GM21515 (cell line): ENCODE data around the gene PRRC2A.

Experiments used
- ATAC-seq: cut with Tn5 transposase; IDR thresholded peaks from one replicate; pipeline ENCODE4 v1.9.1; 2021; ENCODE audit not compliant: unreplicated experiment

PRRC2A gene

DNA sequence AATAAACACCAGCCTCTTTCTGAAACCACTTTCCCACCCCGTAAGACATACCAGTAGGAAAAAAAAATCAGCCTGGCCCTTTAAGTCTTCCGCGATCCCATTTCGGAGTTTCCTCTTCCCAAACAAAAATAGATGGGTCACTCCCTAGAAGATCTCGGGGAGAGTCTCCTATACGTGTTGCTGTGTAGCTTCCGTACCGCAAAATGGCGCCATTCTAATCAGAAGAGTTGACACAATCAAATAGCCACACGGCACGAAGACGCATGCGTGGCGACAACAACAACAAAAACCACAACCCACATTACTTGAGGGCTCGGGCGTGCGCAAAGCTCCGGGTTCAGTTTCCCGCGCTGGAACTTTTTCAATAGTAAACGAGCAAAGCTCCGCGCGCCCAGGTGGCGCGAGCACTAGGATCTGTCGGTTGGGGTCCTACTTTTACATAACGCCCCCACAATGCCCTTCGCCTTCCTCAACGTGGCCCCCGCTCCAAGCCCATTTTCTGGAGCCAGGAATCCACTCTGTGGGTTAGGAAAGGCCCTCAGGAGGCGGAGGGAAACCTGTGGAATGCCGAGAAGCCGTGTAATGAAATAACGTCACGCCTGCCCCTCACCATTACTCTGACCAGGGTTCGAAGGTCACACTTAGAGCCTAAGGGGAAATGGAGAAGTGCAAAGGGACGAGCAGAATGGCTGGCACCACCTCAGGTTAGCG is 44.4 kb downstream of the PRRC2A start, which contains the start of gene GPANK1:
GPANK1 (minus strand) TSS at position 208 of the 711 bp plus-strand sequence. CDS start 519 bp downstream, outside the sequence.
- peak; percentile 25 for ATAC-seq

DNA sequence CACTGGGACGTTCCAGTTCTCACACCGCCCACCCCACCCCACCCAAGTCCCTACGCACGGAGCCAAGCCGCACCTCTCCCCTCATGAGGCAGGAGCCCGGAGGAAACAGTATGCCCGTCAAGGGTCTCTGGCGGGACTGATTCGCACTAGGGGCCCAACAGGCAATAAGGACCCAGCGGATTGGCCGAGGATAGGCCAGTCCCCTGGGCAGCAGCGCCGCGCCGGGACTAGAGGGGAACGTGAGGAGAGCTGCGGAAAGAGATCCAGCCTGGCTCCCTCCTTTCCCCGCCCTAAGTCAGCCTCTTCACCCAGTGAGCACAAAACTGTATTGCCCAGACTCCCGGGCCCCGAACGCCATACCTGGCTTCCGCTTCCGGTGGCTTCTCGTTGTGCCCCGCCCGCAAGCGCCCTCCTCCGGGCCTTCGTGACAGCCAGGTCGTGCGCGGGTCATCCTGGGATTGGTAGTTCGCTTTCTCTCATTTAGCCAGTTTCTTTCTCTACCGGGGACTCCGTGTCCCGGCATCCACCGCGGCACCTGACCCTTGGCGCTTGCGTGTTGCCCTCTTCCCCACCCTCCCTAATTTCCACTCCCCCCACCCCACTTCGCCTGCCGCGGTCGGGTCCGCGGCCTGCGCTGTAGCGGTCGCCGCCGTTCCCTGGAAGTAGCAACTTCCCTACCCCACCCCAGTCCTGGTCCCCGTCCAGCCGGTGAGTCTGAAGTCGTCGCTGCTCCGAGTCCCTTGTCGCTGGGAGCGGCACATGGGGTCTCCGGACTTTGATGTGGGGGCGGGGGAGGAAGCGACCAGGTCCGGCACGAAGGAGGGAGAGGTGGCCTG is 45.2 kb downstream of the PRRC2A start, which contains the start of gene CSNK2B:
CSNK2B (plus strand) TSS at position 580 of the 836 bp plus-strand sequence. CDS start 752 bp downstream, outside the sequence.
- peak; percentile 68 for ATAC-seq

DNA sequence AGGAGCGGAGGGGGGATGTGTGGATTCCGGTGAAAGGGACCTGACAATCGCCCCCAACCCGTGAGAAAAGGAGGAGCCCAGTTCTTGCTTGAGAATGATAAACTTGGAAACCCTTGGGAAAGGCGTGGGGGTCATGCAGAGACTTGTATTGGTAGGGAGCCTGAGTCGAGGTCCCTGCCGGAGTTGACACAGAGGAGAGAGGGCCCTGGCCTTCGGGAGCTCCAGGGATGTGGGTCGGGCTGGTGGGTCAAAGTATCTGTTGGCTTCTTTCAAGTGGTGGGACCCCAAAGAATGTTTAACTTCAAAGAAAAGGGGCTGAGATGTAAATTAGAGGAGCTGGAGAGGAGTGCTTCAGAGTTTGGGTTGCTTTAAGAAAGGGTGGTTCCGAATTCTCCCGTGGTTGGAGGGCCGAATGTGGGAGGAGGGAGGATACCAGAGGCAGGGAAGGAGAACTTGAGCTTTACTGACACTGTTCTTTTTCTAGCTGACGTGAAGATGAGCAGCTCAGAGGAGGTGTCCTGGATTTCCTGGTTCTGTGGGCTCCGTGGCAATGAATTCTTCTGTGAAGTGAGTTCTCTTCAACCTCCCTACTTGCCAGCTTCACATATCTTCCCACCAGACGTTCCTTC is 45.9 kb downstream of the PRRC2A start:
- no peak for ATAC-seq

DNA sequence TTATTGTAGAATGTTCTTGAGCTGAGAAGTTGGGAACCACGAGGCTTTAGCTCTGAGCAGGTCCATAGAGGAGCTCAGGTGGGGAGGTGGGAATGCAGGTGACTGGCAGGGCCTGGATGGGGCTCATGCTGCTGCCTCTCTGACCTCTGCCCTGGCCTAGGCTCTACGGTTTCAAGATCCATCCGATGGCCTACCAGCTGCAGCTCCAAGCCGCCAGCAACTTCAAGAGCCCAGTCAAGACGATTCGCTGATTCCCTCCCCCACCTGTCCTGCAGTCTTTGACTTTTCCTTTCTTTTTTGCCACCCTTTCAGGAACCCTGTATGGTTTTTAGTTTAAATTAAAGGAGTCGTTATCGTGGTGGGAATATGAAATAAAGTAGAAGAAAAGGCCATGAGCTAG is 49.2 kb downstream of the PRRC2A start, which contains the start of gene LY6G5B:
LY6G5B (plus strand) TSS at position 301 of the 400 bp plus-strand sequence. CDS start 975 bp downstream, outside the sequence.
- ATAC-seq, result no peak

GRCh38 chr6:31676322-31676903 is 55.9 kb downstream of the PRRC2A start:
- no peak for ATAC-seq

DNA sequence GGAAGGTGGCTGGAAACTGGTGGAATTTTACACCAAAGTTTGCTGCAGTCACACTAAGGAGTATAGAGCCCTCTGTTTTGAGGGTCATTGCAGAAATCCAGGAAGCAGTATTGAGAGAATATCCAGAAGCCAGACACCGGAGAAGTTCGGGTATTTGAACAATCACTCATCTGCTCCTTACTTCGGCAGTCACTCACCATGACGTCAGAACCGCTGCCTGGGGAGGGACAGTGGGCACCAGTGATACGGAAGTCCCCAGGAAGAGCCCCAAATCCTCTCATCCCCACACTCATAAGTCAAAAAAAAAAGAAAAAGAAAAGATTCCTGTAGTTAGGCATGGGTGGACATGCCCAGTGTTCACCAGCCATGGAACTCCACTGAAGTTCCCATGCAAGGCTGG is 56.4 kb downstream of the PRRC2A start:
- no peak for ATAC-seq

- no peak for ATAC-seq
Observed at GRCh38 chr6:31677955-31678354, 57.4 kb downstream of the PRRC2A start.

DNA sequence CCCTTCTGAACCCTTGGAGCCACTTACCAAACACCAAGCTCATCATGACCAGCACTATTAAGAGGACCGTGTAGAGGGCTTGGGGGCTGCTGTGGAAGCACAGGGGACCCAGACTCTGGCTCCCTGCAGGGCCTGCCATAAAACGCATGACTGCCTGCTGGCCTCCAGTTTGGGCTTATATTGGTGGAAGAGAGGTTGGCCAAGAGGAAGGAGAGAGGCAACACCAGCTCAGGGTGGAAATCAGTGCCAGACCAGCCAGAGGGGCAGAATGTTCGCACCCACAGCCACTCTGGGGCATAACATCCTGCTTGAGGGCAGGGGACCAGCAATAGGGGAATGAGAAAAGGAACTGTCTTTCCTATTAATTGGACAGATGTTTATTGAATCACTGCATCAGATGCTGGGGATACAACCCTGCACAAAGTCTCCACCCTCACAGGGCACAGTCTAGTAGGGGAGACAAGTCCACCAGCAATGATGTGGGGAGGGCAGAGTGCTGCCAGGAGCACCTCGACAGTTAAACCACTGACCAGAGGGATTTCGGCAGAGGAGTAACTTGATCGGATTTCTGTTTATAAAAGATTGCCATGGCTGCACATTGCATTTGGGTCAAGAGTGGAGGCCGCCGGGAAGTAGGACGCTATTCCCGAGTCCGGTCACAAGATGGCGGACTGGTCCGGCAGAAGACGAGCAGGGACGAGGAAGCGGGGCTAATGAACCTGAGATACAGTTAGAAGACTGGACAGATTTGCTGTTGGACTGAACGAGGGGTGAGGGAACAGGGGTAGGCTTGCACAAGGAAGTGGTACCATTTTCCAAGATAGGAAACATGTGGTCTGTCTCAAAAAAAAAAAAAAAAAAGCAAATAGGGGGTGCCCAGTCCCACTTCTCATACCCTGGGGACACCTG is 60.0 kb downstream of the PRRC2A start, which contains the start of gene LY6G5C:
LY6G5C (minus strand) TSS at position 842 of the 909 bp plus-strand sequence; CDS start at position 148, 694 bp downstream.
- ATAC-seq, result no peak

DNA sequence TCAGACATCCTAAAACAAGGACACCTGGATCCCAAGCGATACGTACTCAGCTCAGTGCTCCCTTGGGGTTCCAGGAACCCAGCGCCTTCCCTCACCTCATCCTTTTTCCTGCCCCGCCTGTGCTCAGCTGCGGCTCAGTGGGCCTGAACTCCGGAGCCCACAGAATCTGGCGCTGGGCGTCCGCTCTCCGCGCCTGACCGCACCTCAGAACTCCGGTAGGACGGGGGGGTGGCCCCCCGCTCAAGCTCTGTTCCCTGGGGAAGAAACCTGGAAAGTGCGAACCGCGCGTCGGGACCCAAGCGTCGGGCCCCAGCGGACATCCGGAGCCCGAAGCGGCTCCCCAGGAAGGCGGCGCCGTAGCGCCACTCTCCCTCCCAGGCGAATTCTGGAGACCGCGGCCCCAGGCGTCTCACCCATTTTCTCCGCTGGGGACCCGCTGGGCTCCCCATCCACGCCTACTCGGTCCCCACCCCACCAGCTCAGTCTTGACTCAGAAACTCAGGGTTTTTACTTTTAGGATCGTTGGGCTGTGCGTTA is 60.7 kb downstream of the PRRC2A start:
- ATAC-seq, result no peak

DNA sequence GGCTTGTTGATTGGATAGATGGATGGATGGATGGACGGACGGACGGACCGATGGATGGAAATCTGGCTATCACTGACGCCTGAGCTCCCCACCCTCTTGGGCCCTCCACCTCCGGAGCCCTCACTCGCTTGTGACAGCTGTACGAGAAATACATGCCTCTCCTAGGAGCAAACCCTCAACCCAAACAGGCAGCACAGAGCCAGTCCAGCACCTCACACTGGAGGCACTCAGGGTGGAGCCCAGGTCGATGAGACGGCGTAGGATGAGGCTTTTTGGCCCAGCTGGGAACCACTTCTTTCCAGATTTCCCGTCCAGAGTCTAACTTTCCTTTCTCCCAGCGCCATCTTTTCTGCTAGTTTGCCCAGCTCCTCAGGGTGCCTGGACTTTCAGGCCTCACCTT is 63.1 kb downstream of the PRRC2A start:
- ATAC-seq, result no peak

DNA sequence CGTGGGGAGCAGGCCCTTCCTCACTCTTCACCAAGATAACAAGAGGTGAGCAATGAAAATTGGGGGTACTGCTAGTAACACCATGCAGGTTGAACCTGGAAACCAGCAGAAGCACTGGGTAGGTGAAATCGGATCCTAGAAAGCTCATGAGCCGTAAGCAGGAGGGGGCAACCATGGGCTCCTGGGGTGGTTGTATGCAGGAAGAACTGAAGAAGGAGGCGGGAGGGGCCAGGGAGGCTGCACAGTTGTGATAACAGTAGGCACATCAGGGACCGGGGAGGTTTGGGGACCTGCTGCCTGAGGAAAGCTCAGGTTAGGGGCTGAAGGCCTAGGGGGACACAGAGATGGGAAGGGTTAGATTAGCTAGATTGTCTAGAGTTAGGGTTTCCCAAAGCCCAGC is 66.0 kb downstream of the PRRC2A start:
- ATAC-seq, result no peak

DNA sequence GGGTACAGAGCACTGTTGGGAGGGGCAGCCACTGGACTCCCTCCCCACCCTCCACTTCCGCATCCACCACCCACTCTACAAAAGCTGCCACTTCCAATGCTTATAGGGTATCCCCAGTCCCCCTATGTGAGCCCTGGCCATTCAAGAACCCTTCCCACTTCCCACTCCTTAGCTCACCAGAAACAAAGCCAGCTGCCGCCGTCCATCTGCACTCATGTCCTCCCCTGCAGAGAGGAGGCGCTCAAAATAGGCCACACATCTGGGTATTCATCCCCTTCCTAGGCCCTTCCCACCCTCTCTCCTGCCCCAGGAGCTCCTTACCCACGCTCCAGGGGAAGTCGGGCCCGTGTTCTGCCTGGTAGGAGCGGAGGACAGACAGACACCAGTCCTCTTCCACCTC is 66.8 kb downstream of the PRRC2A start:
- ATAC-seq, result no peak
